DMS153 (cell line): ENCODE data around the gene SPACA4.
A peak's percentile ranks its signal among the peaks of the same experiment; 100 is the strongest.
"Not testable (repeated sequence)": the region's sequence is repeated elsewhere in the genome, so short reads cannot be mapped to it uniquely, and the experiment has no call there.

Experiments used
- DNase-seq: peaks from one replicate; lab custom pipeline; 2025; lab: John Stamatoyannopoulos, UW

SPACA4 gene

DNA sequence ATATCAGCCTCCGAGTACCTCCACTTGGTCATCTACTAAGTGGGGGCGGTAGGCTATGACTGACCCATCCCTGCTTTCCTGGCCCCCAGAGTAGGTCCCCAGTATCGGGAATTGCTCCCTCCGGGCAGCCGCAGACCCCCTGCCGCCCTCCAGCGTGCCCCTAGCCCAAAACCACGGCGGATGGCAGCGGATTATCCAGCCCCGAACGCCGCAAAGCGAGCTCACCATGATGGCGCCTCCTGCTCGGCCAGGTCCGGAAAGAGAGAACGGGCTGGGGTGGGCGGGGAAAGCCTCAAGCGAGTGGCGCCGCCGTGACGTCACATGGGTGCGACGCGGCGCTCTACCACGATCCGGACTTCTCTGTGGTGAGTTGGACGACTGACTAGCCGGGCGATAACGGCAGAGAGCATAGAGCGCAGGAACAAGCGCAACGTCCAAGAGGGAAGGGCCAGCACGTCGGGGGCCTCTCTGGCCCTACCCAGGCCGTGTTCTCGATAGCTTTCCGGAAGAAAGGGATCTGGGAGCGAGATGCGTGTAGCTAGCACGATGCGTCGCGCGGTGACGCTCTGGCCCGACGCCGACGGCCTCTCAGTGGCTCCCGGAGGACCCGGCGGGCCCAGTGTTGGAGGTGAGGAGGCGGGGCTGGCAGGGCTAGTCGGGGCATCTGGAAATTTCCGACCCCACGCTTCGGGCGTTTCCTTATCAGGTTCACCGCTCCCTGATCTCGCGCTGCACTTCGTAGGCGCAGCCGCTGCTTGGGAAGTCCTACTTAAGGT is 12.6 kb downstream of the SPACA4 start, which contains the start of the genes RPL18 and SPHK2:
RPL18 (minus strand) TSS at position 263 of the 776 bp plus-strand sequence; CDS start at position 228, 35 bp downstream.
SPHK2 (plus strand) TSS at position 591 of the 776 bp plus-strand sequence. CDS start 1,009 bp downstream, outside the sequence.
- peak; percentile 99 for DNase-seq

- no peak for DNase-seq
Measured at GRCh38 chr19:48619692-48620585, 13.4 kb downstream of the SPACA4 start.

DNA sequence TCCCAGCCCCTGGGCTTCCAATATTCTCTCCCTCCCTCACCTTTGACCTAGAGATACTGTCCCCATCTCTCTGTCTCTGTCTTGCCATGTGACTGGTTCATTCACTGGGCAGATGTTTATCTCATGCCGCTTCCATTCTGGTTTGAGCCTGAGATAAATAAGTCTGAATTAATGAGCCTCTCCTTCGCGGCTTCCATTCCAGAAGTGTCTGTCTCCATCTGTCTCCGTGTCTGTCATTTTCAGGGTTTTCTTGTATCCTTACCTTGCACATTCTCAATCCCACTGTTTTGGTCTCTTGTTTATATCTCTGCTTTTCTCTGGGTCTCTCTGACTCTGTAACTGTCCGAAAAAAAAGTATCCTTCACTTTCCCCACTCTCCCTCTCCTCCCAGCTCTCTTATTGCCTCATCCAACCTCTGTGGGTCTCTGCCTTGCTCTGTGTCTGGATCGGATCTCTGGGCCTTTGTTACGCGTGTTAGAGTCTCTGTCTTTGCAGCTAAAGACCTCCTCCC is 17.1 kb downstream of the SPACA4 start:
- no peak for DNase-seq

GRCh38 chr19:48624067-48624594 is 17.6 kb downstream of the SPACA4 start:
- DNase-seq: peak; percentile 96

GRCh38 chr19:48624791-48625723 is 18.5 kb downstream of the SPACA4 start:
- DNase-seq: no peak

- no peak for DNase-seq
Measured at GRCh38 chr19:48625891-48626327, 19.4 kb downstream of the SPACA4 start.

DNA sequence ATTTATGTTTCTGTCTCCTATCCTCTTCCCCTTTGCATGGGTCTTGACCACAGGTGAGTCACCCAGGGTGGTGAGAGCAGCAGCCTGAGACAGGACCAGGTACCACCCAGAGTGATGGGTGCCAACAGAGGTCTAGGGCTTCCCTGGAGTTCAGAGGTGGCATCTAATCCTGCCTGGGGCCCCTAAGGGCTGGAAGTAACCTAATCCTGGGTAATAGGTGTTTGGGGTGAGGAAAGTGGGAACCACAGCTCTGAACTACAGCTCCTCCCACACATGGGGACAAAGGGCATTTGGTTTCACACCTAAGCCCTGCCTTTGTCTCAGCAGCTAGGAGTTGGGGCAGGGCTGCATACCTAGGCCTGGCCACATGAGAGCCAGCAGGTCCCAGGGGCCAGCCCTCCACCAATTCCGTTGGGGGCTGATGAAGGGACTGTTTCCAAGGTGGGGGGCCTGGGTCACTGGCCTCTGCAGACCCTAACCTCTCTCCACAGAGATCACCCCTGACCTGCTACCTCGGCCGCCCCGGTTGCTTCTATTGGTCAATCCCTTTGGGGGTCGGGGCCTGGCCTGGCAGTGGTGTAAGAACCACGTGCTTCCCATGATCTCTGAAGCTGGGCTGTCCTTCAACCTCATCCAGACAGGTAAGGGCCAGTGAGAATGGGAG is 20.8 kb downstream of the SPACA4 start:
- no peak for DNase-seq

- DNase-seq: no peak
Measured at GRCh38 chr19:48627865-48628314, 21.3 kb downstream of the SPACA4 start.

DNA sequence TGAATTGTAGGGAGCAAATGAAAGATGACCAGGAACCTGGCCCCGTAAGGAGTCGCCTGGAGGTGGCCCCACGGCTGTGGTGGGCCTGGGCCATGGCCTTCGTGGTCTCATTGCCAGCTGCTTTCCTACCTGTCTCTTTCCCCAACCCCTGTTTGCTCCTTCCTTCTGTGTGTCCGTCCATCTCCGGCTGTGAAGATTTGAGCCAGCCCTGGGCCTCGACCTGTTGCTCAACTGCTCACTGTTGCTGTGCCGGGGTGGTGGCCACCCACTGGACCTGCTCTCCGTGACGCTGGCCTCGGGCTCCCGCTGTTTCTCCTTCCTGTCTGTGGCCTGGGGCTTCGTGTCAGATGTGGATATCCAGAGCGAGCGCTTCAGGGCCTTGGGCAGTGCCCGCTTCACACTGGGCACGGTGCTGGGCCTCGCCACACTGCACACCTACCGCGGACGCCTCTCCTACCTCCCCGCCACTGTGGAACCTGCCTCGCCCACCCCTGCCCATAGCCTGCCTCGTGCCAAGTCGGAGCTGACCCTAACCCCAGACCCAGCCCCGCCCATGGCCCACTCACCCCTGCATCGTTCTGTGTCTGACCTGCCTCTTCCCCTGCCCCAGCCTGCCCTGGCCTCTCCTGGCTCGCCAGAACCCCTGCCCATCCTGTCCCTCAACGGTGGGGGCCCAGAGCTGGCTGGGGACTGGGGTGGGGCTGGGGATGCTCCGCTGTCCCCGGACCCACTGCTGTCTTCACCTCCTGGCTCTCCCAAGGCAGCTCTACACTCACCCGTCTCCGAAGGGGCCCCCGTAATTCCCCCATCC is 22.1 kb downstream of the SPACA4 start:
- no peak for DNase-seq

GRCh38 chr19:48629297-48629598 is 22.7 kb downstream of the SPACA4 start:
- DNase-seq: no peak

GRCh38 chr19:48629599-48630295 is 23.2 kb downstream of the SPACA4 start:
- DNase-seq: peak; percentile 95

DNA sequence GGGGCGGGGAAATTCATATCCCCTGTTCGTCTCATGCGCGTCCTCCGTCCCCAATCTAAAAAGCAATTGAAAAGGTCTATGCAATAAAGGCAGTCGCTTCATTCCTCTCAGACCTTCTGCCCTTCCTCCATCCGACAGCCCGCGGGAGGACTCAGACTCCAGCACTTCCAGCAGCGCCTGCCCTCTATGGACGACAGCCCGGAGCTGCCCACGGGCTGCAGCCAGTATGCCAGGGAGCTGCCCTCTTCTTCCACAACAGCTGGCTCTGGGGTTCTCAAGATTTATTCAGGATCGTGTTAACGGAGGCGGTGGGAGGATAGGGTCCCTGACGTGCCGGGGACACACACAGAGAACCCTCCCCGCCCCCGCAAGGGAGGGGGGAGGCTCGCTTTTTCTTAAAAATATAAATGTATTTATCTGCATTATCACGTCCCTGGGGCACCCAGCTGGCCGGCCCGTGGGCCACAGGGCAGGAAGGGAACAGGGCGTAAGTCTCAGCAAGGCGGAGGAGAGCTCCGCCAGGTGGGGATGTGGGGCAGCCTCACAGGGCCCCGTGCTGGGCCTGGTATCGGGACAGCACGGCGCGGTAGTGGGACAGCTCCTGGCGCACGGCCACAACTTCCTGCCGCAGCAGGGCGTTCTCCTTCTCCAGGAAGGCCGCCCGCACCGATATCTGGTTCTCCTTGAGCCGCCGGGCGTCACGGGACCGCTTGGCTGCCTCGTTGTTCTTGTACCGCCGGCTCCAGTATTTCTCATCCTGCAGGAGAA is 23.9 kb downstream of the SPACA4 start:
- no peak for DNase-seq

DNA sequence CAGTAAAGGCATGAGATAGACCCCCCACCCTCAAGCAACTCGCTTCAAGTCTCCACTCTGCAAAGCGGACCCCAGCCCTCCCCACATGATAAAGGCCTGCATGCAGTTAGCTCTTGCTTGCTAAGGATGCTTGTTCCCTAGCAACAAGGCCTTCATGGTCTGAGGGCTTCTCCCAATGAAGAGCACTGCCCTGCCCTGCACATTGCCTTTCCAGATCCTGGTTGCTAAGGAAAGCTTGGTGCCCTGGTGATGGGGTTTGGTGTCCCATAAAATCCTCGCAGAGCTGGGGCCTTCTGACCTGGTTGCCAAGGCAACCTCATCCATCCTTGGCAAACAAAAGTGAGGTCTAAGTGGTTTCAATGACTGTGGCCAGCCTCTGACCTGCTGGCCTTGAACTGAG is 24.7 kb downstream of the SPACA4 start:
- no peak for DNase-seq

GRCh38 chr19:48632286-48632685 is 25.7 kb downstream of the SPACA4 start:
- not testable (repeated sequence) for DNase-seq

GRCh38 chr19:48632692-48633147 is 26.2 kb downstream of the SPACA4 start:
- no peak for DNase-seq

DNA sequence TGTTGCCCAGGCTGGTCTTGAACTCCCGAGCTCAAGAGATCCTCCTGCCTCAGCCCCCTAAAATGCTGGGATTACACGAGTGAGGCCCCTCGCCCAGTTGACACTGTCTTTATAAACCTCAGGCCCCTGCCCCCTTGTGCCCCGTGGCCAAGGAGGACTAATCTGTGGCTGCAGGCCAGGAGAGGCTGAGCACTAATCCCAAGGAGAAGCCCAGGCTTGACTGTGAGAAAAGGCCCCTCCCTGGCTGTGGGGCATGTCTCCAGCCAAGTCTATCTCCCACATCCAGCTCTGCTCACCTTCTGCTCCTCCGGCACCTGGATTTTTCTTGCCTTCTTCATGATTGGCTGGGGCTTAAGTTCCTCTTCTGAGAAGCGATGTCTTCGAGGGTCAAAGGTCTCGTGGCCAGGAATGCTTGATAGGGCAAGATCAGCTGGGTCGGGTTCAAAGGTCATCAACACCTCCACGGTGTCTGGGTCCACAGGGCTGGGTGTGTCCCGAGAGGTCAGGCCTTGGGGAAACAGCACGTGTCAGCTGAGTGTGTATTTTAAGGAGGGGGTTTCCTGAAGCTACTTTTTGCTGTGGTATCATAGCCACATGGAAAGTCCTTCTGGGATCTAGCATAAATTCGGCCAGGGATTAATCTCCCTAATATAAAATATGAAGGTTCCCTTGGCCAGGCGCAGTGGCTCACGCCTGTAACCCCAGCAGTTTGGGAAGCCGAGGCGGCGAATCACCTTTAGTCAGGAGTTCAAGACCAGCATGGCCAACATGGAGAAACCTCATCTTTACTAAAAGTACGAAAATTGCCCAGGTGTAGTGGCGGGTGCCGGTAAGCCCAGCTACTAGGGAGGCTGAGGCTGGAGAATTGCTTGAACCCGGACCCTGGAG is 26.9 kb downstream of the SPACA4 start:
- DNase-seq: no peak

DNA sequence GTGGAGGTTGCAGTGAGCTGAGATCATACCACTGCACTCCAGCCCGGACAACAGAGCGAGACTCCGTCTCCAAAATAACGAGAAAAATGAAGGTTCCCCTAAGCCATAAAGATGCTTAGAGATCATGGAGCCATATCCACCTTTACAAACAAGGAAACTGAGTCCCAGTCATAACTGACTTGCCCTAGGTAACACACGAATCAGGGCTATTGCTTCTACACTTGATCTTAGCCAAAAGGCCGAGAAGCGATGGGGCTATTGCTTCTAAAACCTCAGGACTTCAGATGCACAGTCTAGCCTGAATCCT is 27.4 kb downstream of the SPACA4 start:
- DNase-seq: no peak
